GM19025 (cell line): Measurements from ENCODE around the gene HMHB1.

Experiments used
- ATAC-seq: cut with Tn5 transposase; IDR thresholded peaks from one replicate; pipeline ENCODE4 v1.9.1; 2021; ENCODE audit warnings: mild to moderate bottlenecking, low read depth, moderate library complexity; ENCODE audit not compliant: unreplicated experiment

Gene HMHB1

GRCh38 chr5:143862271-143862670 lies 50.3 kb downstream of the HMHB1 start:
- no peak for ATAC-seq

GRCh38 chr5:143865426-143866025 lies 53.6 kb downstream of the HMHB1 start:
- ATAC-seq: no peak
